Ramos (cell line): ENCODE measurements around the gene SRSF10.
"Not testable (repeated sequence)": the region's sequence is repeated elsewhere in the genome, so short reads cannot be mapped to it uniquely, and the experiment has no call there.

Experiments
- in situ Hi-C: fragments of 300-500 bp; cut with MboI; formaldehyde crosslinking; loops from one replicate; pipeline ENCODE4 v1.14.3; 2022; ENCODE audit warnings: low sequenced_read_pairs; ENCODE audit not compliant: unreplicated experiment

The SRSF10 gene

DNA sequence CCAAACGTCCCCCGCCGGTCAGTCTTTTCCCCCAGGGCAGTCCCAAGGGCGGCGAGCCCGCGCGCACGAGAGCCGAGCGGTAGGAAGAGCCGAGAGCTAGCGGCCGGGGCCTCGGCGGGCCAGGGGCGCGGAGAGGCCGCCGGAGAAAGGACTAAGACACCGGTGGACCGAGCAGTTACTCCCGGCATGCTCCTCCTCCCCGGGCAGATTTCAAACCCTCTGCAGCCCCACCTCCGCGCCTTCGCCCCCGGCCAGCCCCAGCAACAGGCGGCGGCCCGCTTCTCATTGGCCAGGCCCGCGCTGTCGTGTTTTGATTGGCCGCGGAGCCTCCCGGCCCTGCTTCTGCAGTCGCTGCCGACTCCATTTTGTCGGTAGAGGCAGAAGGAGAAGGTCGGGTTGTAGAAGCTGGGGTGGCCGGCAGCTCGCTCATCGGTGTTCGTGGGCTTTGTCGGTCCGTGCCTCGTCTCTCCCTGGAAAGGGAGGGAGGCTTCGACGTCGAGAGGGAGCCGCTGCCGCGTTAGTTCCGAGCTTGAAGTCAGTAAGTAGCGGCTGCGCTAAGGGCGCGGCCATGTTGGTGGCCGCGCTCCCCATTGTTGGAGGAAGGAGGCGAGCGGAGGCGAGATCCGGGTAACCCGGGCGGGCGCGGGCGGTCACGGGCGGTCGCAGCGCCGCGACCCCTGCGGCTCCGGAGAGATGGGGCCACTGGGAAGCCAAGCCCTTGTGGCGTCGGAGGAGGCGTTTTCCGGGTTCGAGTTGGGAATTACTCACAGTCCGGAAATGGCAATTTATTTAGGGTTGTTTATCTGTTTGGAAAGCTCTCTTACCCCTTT, 20.5 kb downstream of the SRSF10 start, which contains the start of gene PNRC2:
Gene PNRC2 (plus strand): TSS at position 368 of the 830 bp plus-strand sequence. CDS start 1,630 bp downstream, outside the sequence.
- in situ Hi-C loops, result no loop called here

- in situ Hi-C loops, result no loop called here
Observed at GRCh38 chr1:23958810-23959460, 21.2 kb downstream of the SRSF10 start.

DNA sequence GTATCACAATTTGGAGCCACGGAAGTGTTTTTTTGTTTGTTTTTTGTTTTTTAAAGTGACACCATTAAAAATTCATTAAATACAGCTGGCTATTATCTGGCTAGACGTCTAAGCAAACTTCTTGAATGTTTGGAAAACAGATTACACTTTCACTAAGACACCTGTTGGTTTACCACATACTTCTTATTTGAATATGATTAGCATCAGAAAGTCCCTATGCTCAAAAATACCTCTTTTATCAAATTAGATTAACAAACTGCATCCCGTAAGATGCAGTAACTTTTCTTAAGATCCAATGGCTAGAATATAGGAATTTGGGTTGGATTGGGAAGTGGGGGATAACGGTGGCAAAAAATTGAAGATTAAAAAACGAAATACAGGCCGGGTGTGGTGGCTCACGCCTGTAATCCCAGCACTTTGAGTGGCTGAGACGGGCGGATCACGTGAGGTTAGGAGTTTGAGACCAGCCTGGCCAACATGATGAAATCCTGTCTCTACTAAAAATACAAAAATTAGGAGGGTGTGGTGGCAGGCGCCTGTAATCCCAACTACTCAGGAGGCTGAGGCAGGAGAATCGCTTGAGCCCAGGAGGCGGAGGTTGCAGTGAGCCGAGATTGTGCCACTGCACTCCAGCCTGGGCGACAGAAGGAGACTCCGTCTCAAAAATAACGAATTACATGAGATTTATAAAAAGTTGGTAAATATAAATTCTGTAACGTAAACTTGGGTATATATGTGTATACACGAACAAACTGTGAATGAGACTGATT, 21.9 kb downstream of the SRSF10 start:
- in situ Hi-C loops, result not testable (repeated sequence)

DNA sequence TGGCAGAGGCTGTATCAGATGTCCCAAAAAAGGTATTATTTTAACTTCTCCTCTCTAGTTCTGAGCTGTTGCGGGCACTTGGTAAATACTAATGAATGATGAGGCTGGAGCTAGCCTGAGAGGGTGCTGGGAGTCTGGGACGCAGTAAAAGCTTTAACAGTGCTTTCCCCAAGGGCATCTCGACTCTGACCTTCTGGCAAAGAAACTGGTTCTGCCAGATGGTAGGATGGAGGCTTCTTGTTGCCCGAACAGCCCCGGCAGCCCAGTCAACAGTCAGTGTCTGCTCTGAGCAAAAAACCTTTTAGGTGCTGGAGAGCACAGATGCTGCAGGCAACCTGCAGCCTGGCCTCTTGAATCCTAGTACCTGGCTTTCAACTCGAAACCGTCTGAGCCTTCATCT, 23.0 kb downstream of the SRSF10 start:
- in situ Hi-C loops, result no loop called here

DNA sequence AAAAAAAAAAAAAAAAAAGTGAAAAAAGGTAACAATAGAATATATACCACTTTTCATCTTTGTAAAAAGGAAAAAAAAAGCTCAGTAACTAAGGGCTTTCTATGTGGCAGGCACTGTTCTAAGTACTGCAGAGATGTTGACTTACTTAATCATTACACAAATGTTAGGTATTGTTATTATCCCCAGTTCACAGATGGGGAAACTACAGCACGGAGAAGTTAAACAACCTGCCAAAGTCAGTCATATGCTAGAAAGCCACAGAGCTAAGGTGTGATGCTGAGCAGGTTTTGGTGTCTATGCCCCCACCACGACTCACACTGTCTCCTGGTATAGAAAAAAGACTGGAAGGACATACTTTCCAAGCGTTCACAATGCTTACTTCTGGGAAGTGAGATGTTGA, 27.1 kb downstream of the SRSF10 start:
- in situ Hi-C loops, result no loop called here

DNA sequence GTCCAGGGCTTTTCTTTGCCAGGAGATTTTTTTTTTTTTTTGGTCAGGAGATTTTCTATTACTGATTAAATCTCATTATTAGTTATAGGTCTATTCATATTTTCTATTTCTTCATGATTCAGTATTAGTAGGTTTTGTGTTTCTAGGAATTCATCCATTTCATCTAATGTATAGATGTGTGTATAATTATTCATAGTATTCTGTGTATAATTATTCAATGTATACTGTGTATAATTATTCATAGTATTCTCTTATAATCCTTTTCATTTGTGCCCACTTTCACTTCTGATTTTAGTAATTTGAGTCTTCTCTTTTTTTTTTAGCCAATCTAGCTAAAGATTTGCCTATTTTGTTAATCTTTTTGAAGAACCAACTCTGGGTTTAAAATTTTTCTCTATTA, 32.8 kb downstream of the SRSF10 start:
- in situ Hi-C loops, result no loop called here

DNA sequence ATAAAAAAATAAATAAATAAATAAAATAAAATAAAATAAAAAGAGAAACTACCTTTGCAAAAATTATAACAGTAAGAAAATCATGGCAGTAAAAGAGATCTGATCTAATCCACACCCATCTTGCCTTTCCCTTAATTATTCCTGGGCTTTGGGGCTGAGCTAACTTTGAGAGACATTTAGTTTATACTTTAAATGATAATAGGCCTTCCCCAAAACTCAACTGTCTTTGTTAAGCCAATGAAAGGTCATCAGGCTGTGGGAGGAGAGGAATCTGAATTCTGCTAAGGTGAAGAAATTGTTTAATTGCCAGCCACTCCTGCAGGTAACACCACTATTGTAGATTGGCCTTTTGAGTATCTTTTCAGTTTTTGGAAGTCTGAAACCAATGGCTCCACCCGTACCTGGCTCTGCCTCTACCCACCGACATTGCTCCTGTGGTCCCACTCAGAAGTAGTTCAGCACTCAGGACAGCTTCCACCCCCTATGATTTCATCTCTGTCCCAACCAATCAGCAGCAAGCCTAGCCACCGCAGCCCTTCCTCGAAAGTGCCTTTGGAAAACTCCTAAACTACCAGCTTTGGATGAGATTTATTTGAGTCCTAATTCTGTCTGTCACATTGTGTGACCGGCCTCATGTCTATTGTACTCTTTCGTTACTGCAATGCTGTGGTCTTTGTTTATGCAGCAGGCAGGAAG, 43.5 kb downstream of the SRSF10 start:
- in situ Hi-C loops, result no loop called here

DNA sequence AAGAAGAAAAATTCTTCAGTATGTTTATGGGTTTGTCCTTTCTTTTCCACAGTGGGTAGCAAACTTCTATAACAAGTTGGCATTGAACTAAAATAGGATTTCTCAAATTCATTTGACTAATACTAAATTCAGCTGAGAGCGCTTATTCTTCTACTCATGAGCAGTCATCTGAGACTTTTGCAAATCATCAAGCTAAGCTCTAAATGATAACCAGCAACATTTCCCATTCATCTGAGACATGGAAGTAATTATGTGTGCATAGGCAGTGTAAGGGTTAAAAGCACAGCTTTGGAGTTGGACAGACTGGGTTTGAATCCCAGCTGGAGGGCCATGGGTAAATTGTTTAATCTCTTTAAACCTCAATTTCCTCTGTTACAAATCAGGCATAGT, 48.6 kb downstream of the SRSF10 start:
- in situ Hi-C loops, result no loop called here

- in situ Hi-C loops, result no loop called here
Observed at GRCh38 chr1:23930861-23931490, 49.2 kb downstream of the SRSF10 start.

DNA sequence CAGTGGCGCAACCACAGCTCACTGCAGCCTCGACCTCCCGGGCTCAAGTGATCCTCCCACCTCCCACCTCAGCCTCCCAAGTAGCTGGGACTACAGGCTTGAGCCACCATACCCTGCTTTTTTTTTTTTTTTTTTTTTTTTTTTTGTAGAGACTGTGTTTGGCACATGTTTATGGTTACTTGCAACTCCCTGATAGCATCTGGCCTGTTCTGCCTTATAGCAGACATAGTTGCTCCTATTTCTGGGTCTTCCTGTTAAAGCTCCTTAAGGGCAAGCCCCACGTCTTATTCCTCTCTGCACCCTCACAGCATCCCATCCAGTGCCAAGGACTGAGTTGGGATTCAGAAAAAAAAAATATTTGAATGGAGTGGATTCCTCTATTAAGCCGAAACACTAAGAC, 49.9 kb downstream of the SRSF10 start:
- in situ Hi-C loops, result no loop called here

DNA sequence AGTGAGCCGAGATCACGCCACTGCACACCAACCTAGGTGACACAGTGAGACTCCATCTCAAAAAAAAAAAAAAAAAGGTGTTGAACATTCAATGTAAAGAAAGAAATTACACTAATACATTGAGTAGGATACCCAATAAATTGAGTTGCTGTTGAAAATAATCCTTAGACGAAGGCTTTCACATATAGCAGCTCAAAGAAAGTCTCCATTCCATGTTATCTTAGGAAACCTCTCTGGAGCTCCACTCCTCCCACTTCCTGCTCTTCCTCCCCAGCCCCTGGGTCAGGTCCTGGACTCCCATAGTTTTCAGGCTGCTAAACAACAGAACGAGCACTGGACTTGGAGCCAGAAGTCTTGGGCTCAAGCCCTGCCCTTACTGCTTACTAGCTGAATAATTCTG, 51.3 kb downstream of the SRSF10 start:
- in situ Hi-C loops, result no loop called here

DNA sequence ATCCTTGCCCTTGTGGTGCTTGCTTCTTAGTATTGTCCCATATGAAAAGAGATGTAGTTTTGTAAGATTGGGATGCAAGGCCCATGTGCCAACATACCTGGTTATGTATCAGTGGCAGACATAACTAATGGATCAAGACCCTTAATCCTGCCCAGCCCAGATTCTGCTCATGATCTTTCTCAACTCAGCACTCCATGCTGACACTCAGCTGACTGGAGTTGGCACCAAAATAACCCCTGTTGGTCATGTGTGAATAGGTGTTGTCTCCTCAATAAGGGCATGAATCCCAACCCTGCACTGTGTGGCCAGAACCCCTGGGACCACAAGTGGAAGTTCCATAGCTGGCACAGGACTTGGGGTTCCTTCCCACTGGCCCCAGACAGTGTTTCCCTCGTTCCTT, 53.0 kb downstream of the SRSF10 start:
- in situ Hi-C loops, result no loop called here

DNA sequence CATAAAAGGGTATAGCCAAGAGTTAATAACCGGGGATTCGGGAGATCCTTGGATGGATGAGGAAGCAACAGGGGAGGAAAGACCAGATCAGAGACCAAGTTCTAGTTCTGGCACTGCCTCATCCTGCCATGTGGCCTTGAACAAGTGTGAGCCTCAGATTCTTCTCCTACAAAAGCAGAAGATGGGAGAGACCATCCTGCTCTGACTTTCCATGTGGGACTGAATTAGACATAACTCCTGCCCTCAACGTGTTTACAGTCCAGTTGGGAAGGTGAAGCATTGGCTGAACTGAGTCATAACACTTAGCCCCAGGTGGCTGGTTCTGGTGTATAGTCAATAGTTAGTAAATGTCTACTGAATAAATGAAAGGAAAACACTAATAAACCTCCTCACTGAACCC, 54.8 kb downstream of the SRSF10 start:
- in situ Hi-C loops, result no loop called here

DNA sequence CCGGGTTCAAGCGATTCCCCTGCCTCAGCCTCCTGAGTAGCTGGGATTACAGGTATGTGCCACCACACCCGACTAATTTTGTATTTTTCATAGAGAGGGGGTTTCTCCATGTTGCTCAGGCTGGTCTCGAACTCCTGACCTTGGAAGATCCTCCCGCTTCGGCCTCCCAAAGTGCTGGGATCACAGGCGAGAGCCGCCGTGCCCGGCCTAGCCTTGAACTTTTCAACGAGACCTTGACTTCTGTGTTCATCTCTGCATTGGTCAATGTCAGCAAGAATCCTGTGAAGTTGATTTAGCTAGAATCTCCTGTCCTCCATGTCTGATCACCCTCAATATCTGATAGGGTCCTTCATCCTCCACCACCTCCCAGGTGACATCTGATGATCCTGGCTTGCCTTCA, 55.5 kb downstream of the SRSF10 start:
- in situ Hi-C loops, result no loop called here

DNA sequence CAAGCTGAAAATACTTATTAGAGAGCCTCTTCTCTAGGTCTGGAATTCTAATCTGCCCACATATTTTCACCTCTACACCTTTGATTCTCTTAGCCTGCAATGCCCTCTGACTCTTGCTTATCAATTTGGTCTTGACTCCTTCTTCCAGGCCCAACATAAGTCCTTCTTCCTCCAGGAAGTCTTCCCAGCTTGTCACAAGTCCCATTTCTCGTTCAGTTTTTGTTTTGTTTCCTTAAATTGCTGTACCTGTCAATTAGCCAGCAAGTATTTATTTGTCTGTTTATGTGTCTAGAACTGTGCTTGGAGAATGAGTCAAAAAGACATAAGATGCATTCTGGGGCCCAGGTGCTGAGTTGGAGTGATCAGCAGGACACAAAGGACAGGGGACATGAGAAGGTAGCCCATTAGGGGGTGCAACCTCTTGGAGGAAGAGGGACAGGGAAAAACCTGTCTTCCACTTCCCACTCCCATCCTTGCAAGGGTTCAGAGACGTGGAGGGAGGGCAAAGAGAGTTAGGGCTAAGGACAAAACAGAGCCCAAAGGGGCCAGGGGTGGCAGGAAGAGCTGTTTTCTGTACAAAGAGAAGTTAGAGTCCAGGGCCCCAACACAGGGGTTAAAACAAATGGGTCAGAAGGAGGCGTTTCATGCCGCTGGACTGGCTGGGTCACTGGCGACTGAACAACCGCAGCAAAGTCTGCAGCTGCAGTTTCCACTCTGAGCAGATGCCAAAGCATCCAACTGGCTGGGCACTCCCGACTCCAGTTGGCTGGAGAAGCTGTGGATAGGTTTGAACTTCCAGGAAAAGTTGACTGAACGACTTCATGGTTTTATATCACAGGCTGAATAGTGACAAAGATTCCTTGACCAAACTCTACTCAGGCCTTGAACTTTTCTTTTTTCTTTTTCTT, 56.3 kb downstream of the SRSF10 start:
- in situ Hi-C loops, result no loop called here

DNA sequence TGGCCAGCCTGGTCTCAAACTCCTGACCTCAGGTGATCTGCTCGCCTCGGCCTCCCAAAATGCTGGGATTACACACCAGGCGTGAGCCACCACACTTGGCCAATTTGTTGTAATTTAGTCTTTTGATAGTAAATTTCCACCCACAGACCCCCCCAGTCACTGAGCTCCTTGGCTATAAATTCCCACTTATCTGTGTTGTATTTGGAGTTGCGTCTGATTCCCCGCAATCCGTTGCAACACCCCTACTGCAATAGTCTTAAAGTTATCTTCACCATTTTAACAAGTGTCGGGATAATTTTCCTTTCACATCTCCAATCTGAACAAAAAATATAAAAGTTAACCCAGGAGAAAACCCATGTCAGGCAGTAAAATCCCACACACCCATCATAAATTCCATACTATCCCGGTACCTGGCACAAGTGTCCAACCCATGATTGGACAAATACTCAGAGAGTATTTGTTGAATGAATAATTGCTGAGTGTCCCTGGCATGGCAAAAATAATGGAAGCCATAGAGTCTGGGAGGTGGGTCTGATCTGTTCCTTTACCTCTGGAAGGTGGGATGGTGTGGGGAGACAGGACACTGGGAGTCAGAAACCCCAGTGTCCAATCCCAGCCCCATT, 57.7 kb downstream of the SRSF10 start:
- in situ Hi-C loops, result no loop called here

GRCh38 chr1:23916209-23917131, 63.7 kb downstream of the SRSF10 start:
- in situ Hi-C loops, result loop anchor here (5.0 kb wide), 1 partner anchor 109 kb away; no protein-coding TSS in a partner anchor
